ENCODE results near the gene TSEN15. TPM values are rescaled to one million over a fixed set of nuclear protein-coding genes. Genes with fewer than 3 reads are reported as not detected.

TSEN15 gene
- total RNA-seq, 6 experiments from 2014 or later = 9.6 to 17.1 (median 11.3) TPM

GRCh38 chr1:184048561-184049240 lies 2.8 kb upstream of the TSEN15 start:
- intact Hi-C loops (cut with DNase I) = no loop called here
- H3K27ac ChIP-seq = no peak overlapping the region
- no peaks in the 10 kb centered on the region for H3K27me3 ChIP-seq
- H3K4me3 ChIP-seq = no peak overlapping the region
- TF ChIP-seq POLR2A (IDR thresholded peaks at IDR 0.05) (no peak), CTCF (IDR thresholded peaks at IDR 0.05) (no peak)
- DNase-seq = no peak
- H3K4me1 ChIP-seq = peaks cover 0 to 16% (median 0%) of the 10 kb centered on the region in 4 donors
- ATAC-seq = no peak
- no peaks in the 10 kb centered on the region for H3K36me3 ChIP-seq
- no peaks in the 10 kb centered on the region for H3K9me3 ChIP-seq
- WGBS (ENCODE audit: insufficient coverage, low coverage, low lambda C conversion rate, missing lambda C conversion rate) = 79% methylated on average over 4 of the region's 4 CpGs

DNA sequence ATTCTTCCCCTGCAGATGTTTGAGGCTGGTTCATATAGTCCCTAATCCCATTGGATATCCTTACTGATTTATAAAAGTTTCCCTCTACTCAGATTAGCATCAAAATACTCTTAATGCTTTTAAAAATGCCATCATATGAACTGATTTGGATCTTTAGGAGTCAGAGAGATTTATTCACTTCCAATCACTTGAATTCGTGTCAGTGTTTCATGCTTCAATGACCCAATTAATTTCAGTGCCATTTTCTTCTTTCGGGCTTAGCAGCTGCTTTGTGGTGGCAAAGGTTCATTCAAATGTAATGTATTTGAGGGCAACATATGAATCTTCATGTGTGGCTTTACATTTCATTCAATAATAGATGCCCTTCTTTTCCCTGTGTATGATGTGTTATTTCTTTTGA lies 2.2 kb upstream of the TSEN15 start:
- ATAC-seq (no peak), DNase-seq (no peak)
- intact Hi-C loops (cut with DNase I) = no loop called here
- WGBS (ENCODE audit: insufficient coverage, low coverage, low lambda C conversion rate, missing lambda C conversion rate) = 87% methylated on average over 2 of the region's 2 CpGs
- peaks cover 0 to 16% (median 0%) of the 10 kb centered on the region in 4 donors for H3K4me1 ChIP-seq
- H3K27ac ChIP-seq = no peak overlapping the region
- TF ChIP-seq POLR2A (IDR thresholded peaks at IDR 0.05) (no peak), CTCF (IDR thresholded peaks at IDR 0.05) (no peak)
- H3K27me3 ChIP-seq = no peaks in the 10 kb centered on the region
- no peaks in the 10 kb centered on the region for H3K36me3 ChIP-seq
- no peak overlapping the region for H3K4me3 ChIP-seq
- no peaks in the 10 kb centered on the region for H3K9me3 ChIP-seq

GRCh38 chr1:184049836-184050468 lies 1.6 kb upstream of the TSEN15 start:
- no peak for DNase-seq
- peaks cover 0 to 16% (median 0%) of the 10 kb centered on the region in 4 donors for H3K4me1 ChIP-seq
- no peak for TF ChIP-seq POLR2A (IDR thresholded peaks at IDR 0.05)
- no peak for TF ChIP-seq CTCF (IDR thresholded peaks at IDR 0.05)
- intact Hi-C loops (cut with DNase I) = no loop called here
- H3K9me3 ChIP-seq = no peaks in the 10 kb centered on the region
- ATAC-seq = no peak
- H3K4me3 ChIP-seq = no peak overlapping the region
- no peak overlapping the region for H3K27ac ChIP-seq
- H3K27me3 ChIP-seq = no peaks in the 10 kb centered on the region
- WGBS (ENCODE audit: insufficient coverage, low coverage, low lambda C conversion rate, missing lambda C conversion rate) = 83% methylated on average over 2 of the region's 2 CpGs
- H3K36me3 ChIP-seq = peaks cover 0 to 2% (median 0%) of the 10 kb centered on the region in 4 donors

GRCh38 chr1:184050636-184051035 lies 894 bp upstream of the TSEN15 start:
- H3K9me3 ChIP-seq = no peaks in the 10 kb centered on the region

More at GRCh38 chr1:184050636-184051035, 894 bp upstream of the TSEN15 start:
- intact Hi-C loops (cut with DNase I) = no loop called here
- no peaks in the 10 kb centered on the region for H3K27me3 ChIP-seq
- H3K4me3 ChIP-seq = peak overlapping the region in 2 of 3 donors; percentile 77 to 95
- no peak for TF ChIP-seq POLR2A (IDR thresholded peaks at IDR 0.05)
- no peak for TF ChIP-seq CTCF (IDR thresholded peaks at IDR 0.05)
- DNase-seq = no peak
- H3K27ac ChIP-seq = peak overlapping the region in 2 of 3 donors; percentile 96 to 97
- H3K36me3 ChIP-seq = peaks cover 0 to 7% (median 0%) of the 10 kb centered on the region in 4 donors
- H3K4me1 ChIP-seq = peaks cover 0 to 16% (median 0%) of the 10 kb centered on the region in 4 donors
- ATAC-seq = no peak

Data from right lobe of liver (tissue), 6 donors.